Stimulated activated CD4-positive, alpha-beta T cell treated with anti-CD3 and anti-CD28 coated beads, Interleukin-4, amount 100 ng/mL, for 4 hours (primary cell): ENCODE results near the gene ACSL3.
A peak's percentile ranks its signal among the peaks of the same experiment; 100 is the strongest.
"Not testable (repeated sequence)": the region's sequence is repeated elsewhere in the genome, so short reads cannot be mapped to it uniquely, and the experiment has no call there.

ENCODE experiments used
- DNase-seq, 2 experiments: peaks; one replicate each; pipeline ENCODE4 v3.0.0-alpha.2; 2020

Gene ACSL3

GRCh38 chr2:222915092-222915957 lies 54.5 kb downstream of the ACSL3 start:
- no peak for DNase-seq

GRCh38 chr2:222916229-222917197 lies 55.7 kb downstream of the ACSL3 start:
- no peak for DNase-seq

- not testable (repeated sequence) for DNase-seq
These were observed 56.4 kb downstream of the ACSL3 start for GRCh38 chr2:222917212-222917611.

- no peak for DNase-seq
These were observed 59.1 kb downstream of the ACSL3 start for GRCh38 chr2:222919841-222920526.

- no peak for DNase-seq
These were observed 59.9 kb downstream of the ACSL3 start for GRCh38 chr2:222920657-222921186.

GRCh38 chr2:222922019-222922800 lies 61.4 kb downstream of the ACSL3 start:
- no peak for DNase-seq

GRCh38 chr2:222926915-222927314 lies 66.1 kb downstream of the ACSL3 start:
- DNase-seq: no peak

GRCh38 chr2:222927600-222927999 lies 66.8 kb downstream of the ACSL3 start:
- DNase-seq: no peak

- no peak for DNase-seq
These were observed 67.5 kb downstream of the ACSL3 start for GRCh38 chr2:222928335-222928734.

GRCh38 chr2:222930862-222931261 lies 70.0 kb downstream of the ACSL3 start:
- no peak for DNase-seq

GRCh38 chr2:222931659-222932058 lies 70.8 kb downstream of the ACSL3 start:
- no peak for DNase-seq

GRCh38 chr2:222933458-222933857 lies 72.6 kb downstream of the ACSL3 start:
- no peak for DNase-seq

- DNase-seq: no peak
These were observed 75.0 kb downstream of the ACSL3 start for GRCh38 chr2:222935688-222936298.

GRCh38 chr2:222936705-222937104 lies 75.9 kb downstream of the ACSL3 start:
- DNase-seq: no peak

- no peak for DNase-seq
These were observed 77.5 kb downstream of the ACSL3 start for GRCh38 chr2:222938327-222938726.

- peak; percentile 30 to 38 for DNase-seq
These were observed 78.5 kb downstream of the ACSL3 start for GRCh38 chr2:222939208-222939856.

GRCh38 chr2:222939979-222940378 lies 79.1 kb downstream of the ACSL3 start:
- no peak for DNase-seq

- DNase-seq: no peak
These were observed 80.7 kb downstream of the ACSL3 start for GRCh38 chr2:222941510-222942032.

GRCh38 chr2:222942561-222942960 lies 81.7 kb downstream of the ACSL3 start:
- DNase-seq: no peak

GRCh38 chr2:222942977-222943376 lies 82.1 kb downstream of the ACSL3 start:
- no peak for DNase-seq

GRCh38 chr2:222943820-222944219 lies 83.0 kb downstream of the ACSL3 start:
- no peak for DNase-seq
